Esophagus muscularis mucosa (tissue), 4 donors: ENCODE data around the gene ZFP1. TPM values are rescaled to one million over a fixed set of nuclear protein-coding genes. Genes with fewer than 3 reads are reported as not detected.
A peak's percentile ranks its signal among the peaks of the same experiment; 100 is the strongest.

Experiments
- DNase-seq: peaks from one replicate; pipeline ENCODE4 v3.0.0-alpha.2; 2017; ENCODE audit errors: extremely low spot score
- H3K27ac ChIP-seq, 4 donors: fragments of 200-600 bp; sonication (generic); replicated peaks in 1 of 4; 1 replicate in 3 of 4; 2 replicates in 1 of 4; pipeline ENCODE4 v1.5.1; 2016 to 2019; ENCODE audit warnings: mild to moderate bottlenecking in 1 of 4
- H3K27me3 ChIP-seq, 4 donors: fragments of 200-600 bp; sonication (generic); one replicate each; pipeline versions ENCODE4 v1.5.1 to v1.6.0; 2016 to 2019
- H3K36me3 ChIP-seq, 4 donors: fragments of 200-600 bp; sonication (generic); one replicate each; pipeline ENCODE4 v1.5.1; 2016 to 2019
- H3K4me1 ChIP-seq, 4 donors: fragments of 200-600 bp; sonication (generic); one replicate each; pipeline ENCODE4 v1.5.1; 2016 to 2019
- H3K4me3 ChIP-seq, 4 donors: fragments of 200-600 bp; sonication (generic); 1 replicate in 2 of 4; 2 replicates in 2 of 4; pipeline ENCODE4 v1.5.1; 2016 to 2019; ENCODE audit warnings: mild to moderate bottlenecking in 4 of 4, moderate library complexity in 1 of 4
- H3K9me3 ChIP-seq, 4 donors: fragments of 200-600 bp; sonication (generic); 1 replicate in 3 of 4; 2 replicates in 1 of 4; pipeline ENCODE4 v1.5.1; 2016 to 2019
- CTCF ChIP-seq, 3 experiments: fragments of 200-600 bp in 2 of 3; fragments of 450-650 bp in 1 of 3; sonication (generic) in 2 of 3; IDR thresholded peaks; one replicate each; pipeline ENCODE4 v1.5.1; 2017 to 2019; ENCODE audit warnings: antibody characterized with exemption in 3 of 3, mild to moderate bottlenecking in 2 of 3, moderate library complexity in 1 of 3
- EP300 ChIP-seq: sonication (generic); formaldehyde crosslinking; IDR thresholded peaks from one replicate; pipeline ENCODE4 v1.6.1; 2017; ENCODE audit warnings: antibody characterized with exemption
- POLR2A ChIP-seq: fragments of 450-650 bp; IDR thresholded peaks from one replicate; pipeline ENCODE4 v1.6.1; 2017; ENCODE audit warnings: antibody characterized with exemption, moderate library complexity, mild to moderate bottlenecking, low read depth
- POLR2AphosphoS5 ChIP-seq, 2 donors: sonication (generic); formaldehyde crosslinking; IDR thresholded peaks; one replicate each; pipeline ENCODE4 v1.6.1; 2017; ENCODE audit warnings: antibody characterized with exemption in 2 of 2
- WGBS: methylation state at CpG from one replicate; pipeline ENCODE4 v1.1.5; 2018; 5-methylcytosine and 5-hydroxymethylcytosine counted together
- intact Hi-C: fragments of 100-400 bp; cut with DNase I; formaldehyde crosslinking; loops from one replicate; pipeline ENCODE4 v1.15.1; 2023
- total RNA-seq, 4 donors: library from RNA; depleted of rRNA; stranded (reverse); fragments of >200 nt; gene quantifications; one replicate each; pipeline versions ENCODE4 v1.1.0 to v1.2.1, GENCODE V29; 2016

ZFP1 gene
- total RNA-seq, 4 donors from 2014 or later, result 8.4 to 17.4 (median 12.0) TPM

GRCh38 chr16:75101635-75102034 lies 46.7 kb upstream of the ZFP1 start:
- Histone ChIP-seq H3K27me3 (no peaks in the 10 kb centered on the region), H3K4me1 (peaks cover 53 to 66% (median 62%) of the 10 kb centered on the region in 4 donors), H3K36me3 (peaks cover 0 to 6% (median 4%) of the 10 kb centered on the region in 4 donors), H3K4me3 (no peak overlapping the region), H3K9me3 (no peaks in the 10 kb centered on the region), H3K27ac (no peak overlapping the region)
- 95% methylated on average over 3 of the region's 3 CpGs for WGBS
- no peak for TF ChIP-seq CTCF (IDR thresholded peaks at IDR 0.05)
- TF ChIP-seq POLR2A, result no peak
- TF ChIP-seq POLR2AphosphoS5 (IDR thresholded peaks at IDR 0.05), result no peak
- TF ChIP-seq EP300, result no peak
- no peak for DNase-seq
- intact Hi-C loops, result no loop called here

GRCh38 chr16:75102595-75102994 lies 45.7 kb upstream of the ZFP1 start:
- H3K36me3 ChIP-seq, result peaks cover 0 to 6% (median 4%) of the 10 kb centered on the region in 4 donors
- 96% methylated on average over 9 of the region's 9 CpGs for WGBS
- peaks cover 61 to 66% (median 62%) of the 10 kb centered on the region in 4 donors for H3K4me1 ChIP-seq
- H3K27me3 ChIP-seq, result no peaks in the 10 kb centered on the region
- DNase-seq, result no peak
- no peak for TF ChIP-seq POLR2A
- no peak for TF ChIP-seq POLR2AphosphoS5 (IDR thresholded peaks at IDR 0.05)
- no peak for TF ChIP-seq EP300
- no peak for TF ChIP-seq CTCF (IDR thresholded peaks at IDR 0.05)
- intact Hi-C loops, result no loop called here
- no peak overlapping the region for H3K4me3 ChIP-seq
- H3K9me3 ChIP-seq, result no peaks in the 10 kb centered on the region
- H3K27ac ChIP-seq, result no peak overlapping the region

- WGBS, result 96% methylated on average over 5 of the region's 5 CpGs
- TF ChIP-seq POLR2AphosphoS5 (IDR thresholded peaks at IDR 0.05) (no peak), POLR2A (no peak), EP300 (no peak), CTCF (IDR thresholded peaks at IDR 0.05) (no peak)
- intact Hi-C loops, result no loop called here
- H3K9me3 ChIP-seq, result no peaks in the 10 kb centered on the region
- H3K27me3 ChIP-seq, result no peaks in the 10 kb centered on the region
- peak overlapping the region in 3 of 4 donors; percentile 82 to 86 (median 85) for H3K27ac ChIP-seq
- H3K36me3 ChIP-seq, result peaks cover 0 to 6% (median 4%) of the 10 kb centered on the region in 4 donors
- DNase-seq, result no peak
- no peak overlapping the region for H3K4me3 ChIP-seq
- H3K4me1 ChIP-seq, result peaks cover 61 to 66% (median 62%) of the 10 kb centered on the region in 4 donors
These were observed 44.3 kb upstream of the ZFP1 start for GRCh38 chr16:75103994-75104393.

GRCh38 chr16:75104836-75105235 lies 43.5 kb upstream of the ZFP1 start:
- TF ChIP-seq POLR2AphosphoS5 (IDR thresholded peaks at IDR 0.05) (no peak), POLR2A (no peak), EP300 (no peak), CTCF (IDR thresholded peaks at IDR 0.05) (no peak)
- peak overlapping the region; percentile 80 to 86 (median 84) for H3K27ac ChIP-seq
- H3K27me3 ChIP-seq, result no peaks in the 10 kb centered on the region
- H3K4me3 ChIP-seq, result no peak overlapping the region
- H3K4me1 ChIP-seq, result peaks cover 61 to 66% (median 62%) of the 10 kb centered on the region in 4 donors
- H3K36me3 ChIP-seq, result peaks cover 0 to 6% (median 4%) of the 10 kb centered on the region in 4 donors
- H3K9me3 ChIP-seq, result no peaks in the 10 kb centered on the region
- no peak for DNase-seq
- intact Hi-C loops, result loop anchor here (5.0 kb wide), 1 partner anchor 43 kb away; no protein-coding TSS in a partner anchor
- WGBS, result 94% methylated on average over 8 of the region's 11 CpGs
